Measurements from ENCODE around the gene LDLR.
"Not testable (repeated sequence)": the region's sequence is repeated elsewhere in the genome, so short reads cannot be mapped to it uniquely, and the experiment has no call there.

LDLR gene

DNA sequence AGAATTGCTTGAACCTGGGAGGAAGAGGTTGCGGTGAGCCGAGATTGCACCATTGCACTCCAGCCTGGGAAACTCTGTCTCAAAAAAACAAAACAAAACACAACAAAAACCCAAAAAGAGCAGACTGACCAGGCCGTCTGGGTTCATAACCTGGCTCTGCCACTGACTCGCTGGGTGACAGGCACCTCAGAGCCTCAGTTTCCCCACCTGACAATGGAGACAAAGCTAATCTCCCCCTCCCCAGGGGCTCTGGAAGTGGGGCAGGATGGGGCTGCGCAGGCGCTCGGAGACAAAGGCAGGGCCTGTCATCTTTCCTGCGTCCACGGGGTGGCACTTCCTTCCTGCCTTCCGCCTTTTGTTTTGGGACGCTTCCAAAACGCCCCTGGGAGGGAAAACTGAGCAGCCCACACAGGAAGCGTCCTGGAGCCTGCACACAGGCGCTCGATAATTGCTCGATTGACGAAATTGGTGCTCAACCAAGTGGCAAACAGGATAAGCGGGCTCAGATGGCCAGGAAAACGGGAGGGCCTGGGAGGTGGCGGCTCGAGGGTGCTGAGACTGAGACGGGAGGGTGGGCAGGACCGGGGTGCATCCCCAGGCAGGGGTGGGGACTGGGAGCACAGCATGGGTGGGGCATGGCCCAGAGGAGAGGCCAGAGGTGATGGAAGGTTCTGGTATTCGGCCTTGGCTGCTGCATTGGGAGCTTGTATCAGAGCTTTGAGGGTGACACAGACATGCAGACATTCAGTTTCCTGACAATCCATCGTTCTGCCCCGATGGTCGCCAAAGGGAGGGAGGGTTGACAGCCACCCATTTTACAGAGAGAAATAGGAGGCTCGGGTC is 48.5 kb downstream of the LDLR start:
- ATAC-seq = peak; percentile 53
- TF ChIP-seq TCF4 (CRISPR knock-in tag; IDR thresholded peaks at IDR 0.05; ENCODE audit: borderline replicate concordance) = no peak
- TF ChIP-seq, protein P1, sequence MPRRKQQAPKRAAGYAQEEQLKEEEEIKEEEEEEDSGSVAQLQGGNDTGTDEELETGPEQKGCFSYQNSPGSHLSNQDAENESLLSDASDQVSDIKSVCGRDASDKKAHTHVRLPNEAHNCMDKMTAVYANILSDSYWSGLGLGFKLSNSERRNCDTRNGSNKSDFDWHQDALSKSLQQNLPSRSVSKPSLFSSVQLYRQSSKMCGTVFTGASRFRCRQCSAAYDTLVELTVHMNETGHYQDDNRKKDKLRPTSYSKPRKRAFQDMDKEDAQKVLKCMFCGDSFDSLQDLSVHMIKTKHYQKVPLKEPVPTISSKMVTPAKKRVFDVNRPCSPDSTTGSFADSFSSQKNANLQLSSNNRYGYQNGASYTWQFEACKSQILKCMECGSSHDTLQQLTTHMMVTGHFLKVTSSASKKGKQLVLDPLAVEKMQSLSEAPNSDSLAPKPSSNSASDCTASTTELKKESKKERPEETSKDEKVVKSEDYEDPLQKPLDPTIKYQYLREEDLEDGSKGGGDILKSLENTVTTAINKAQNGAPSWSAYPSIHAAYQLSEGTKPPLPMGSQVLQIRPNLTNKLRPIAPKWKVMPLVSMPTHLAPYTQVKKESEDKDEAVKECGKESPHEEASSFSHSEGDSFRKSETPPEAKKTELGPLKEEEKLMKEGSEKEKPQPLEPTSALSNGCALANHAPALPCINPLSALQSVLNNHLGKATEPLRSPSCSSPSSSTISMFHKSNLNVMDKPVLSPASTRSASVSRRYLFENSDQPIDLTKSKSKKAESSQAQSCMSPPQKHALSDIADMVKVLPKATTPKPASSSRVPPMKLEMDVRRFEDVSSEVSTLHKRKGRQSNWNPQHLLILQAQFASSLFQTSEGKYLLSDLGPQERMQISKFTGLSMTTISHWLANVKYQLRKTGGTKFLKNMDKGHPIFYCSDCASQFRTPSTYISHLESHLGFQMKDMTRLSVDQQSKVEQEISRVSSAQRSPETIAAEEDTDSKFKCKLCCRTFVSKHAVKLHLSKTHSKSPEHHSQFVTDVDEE (CRISPR knock-in tag; IDR thresholded peaks at IDR 0.05) = no peak
- no peak for TF ChIP-seq ZNF8 (CRISPR knock-in tag; IDR thresholded peaks at IDR 0.05)
- no peak for TF ChIP-seq BACH2 (CRISPR knock-in tag; IDR thresholded peaks at IDR 0.05; ENCODE audit: borderline replicate concordance)
- no peak for TF ChIP-seq SNAI2 (CRISPR knock-in tag; IDR thresholded peaks at IDR 0.05)
- TF ChIP-seq TOX (CRISPR knock-in tag; IDR thresholded peaks at IDR 0.05; ENCODE audit: borderline replicate concordance) = no peak
- no peak for TF ChIP-seq CSDC2 (CRISPR knock-in tag; IDR thresholded peaks at IDR 0.05)
- TF ChIP-seq OSR1 (CRISPR knock-in tag; IDR thresholded peaks at IDR 0.05) = no peak
- no peak for TF ChIP-seq ISL1 (CRISPR knock-in tag; IDR thresholded peaks at IDR 0.05)
- TF ChIP-seq ARNTL (CRISPR knock-in tag; IDR thresholded peaks at IDR 0.05; ENCODE audit: borderline replicate concordance, low read depth) = no peak
- TF ChIP-seq, protein P2, sequence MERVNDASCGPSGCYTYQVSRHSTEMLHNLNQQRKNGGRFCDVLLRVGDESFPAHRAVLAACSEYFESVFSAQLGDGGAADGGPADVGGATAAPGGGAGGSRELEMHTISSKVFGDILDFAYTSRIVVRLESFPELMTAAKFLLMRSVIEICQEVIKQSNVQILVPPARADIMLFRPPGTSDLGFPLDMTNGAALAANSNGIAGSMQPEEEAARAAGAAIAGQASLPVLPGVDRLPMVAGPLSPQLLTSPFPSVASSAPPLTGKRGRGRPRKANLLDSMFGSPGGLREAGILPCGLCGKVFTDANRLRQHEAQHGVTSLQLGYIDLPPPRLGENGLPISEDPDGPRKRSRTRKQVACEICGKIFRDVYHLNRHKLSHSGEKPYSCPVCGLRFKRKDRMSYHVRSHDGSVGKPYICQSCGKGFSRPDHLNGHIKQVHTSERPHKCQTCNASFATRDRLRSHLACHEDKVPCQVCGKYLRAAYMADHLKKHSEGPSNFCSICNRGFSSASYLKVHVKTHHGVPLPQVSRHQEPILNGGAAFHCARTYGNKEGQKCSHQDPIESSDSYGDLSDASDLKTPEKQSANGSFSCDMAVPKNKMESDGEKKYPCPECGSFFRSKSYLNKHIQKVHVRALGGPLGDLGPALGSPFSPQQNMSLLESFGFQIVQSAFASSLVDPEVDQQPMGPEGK (CRISPR knock-in tag; IDR thresholded peaks at IDR 0.05; ENCODE audit: borderline replicate concordance) = no peak
- TF ChIP-seq ESRRG (CRISPR knock-in tag; IDR thresholded peaks at IDR 0.05) = no peak
- TF ChIP-seq, protein P3, sequence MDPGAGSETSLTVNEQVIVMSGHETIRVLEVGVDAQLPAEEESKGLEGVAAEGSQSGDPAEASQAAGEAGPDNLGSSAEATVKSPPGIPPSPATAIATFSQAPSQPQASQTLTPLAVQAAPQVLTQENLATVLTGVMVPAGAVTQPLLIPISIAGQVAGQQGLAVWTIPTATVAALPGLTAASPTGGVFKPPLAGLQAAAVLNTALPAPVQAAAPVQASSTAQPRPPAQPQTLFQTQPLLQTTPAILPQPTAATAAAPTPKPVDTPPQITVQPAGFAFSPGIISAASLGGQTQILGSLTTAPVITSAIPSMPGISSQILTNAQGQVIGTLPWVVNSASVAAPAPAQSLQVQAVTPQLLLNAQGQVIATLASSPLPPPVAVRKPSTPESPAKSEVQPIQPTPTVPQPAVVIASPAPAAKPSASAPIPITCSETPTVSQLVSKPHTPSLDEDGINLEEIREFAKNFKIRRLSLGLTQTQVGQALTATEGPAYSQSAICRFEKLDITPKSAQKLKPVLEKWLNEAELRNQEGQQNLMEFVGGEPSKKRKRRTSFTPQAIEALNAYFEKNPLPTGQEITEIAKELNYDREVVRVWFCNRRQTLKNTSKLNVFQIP (CRISPR knock-in tag; IDR thresholded peaks at IDR 0.05; ENCODE audit: borderline replicate concordance, low read depth) = no peak
- TF ChIP-seq GLIS3 (CRISPR knock-in tag; IDR thresholded peaks at IDR 0.05) = no peak
- TF ChIP-seq PPARA (CRISPR knock-in tag; IDR thresholded peaks at IDR 0.05; ENCODE audit: borderline replicate concordance) = no peak

DNA sequence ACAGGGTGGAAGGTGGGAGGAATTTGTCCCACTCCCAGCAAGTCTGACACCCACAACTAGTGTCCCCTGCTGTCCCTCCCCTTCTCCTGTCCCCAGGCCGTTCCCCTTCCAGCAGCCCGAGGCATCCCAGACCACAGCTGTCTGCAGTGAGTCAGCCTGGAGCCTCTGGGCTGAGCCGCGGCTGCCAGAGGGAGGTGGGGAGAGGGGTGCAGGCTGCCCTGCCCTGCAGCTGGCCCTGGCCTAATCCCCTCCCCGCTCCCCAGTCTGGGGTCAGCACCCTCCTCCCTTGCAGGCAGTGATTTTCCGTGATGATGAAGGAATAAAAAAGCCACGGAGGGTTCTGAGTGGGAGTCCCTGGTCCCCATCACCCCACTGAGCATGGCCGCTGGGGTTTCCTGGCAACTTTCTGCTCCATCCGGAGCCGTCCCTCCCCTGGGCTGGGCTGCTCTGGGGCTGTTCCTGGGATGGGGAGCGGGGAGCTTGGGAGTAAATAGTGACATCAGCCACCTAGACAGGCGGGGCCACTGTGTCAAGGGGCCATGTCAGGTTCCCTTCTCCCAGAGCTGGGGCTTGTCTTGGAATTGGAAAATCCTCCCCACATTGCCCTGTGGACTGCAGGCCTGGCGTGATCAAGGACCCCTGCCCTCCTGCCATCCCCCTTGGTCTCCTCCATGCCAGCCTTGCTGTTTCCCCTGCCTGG is 49.5 kb downstream of the LDLR start:
- ATAC-seq = peak; percentile 77
- TF ChIP-seq, protein P4, sequence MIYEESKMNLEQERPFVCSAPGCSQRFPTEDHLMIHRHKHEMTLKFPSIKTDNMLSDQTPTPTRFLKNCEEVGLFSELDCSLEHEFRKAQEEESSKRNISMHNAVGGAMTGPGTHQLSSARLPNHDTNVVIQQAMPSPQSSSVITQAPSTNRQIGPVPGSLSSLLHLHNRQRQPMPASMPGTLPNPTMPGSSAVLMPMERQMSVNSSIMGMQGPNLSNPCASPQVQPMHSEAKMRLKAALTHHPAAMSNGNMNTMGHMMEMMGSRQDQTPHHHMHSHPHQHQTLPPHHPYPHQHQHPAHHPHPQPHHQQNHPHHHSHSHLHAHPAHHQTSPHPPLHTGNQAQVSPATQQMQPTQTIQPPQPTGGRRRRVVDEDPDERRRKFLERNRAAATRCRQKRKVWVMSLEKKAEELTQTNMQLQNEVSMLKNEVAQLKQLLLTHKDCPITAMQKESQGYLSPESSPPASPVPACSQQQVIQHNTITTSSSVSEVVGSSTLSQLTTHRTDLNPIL (CRISPR knock-in tag; IDR thresholded peaks at IDR 0.05; ENCODE audit: low read depth) = no peak
- TF ChIP-seq, protein P1 (CRISPR knock-in tag; IDR thresholded peaks at IDR 0.05) = no peak
- TF ChIP-seq ESRRG (CRISPR knock-in tag; IDR thresholded peaks at IDR 0.05) (no peak), ISL1 (CRISPR knock-in tag; IDR thresholded peaks at IDR 0.05) (no peak), ZC3H10 (CRISPR knock-in tag; IDR thresholded peaks at IDR 0.05) (no peak), CSDC2 (CRISPR knock-in tag; IDR thresholded peaks at IDR 0.05) (no peak), TCF4 (CRISPR knock-in tag; IDR thresholded peaks at IDR 0.05; ENCODE audit: borderline replicate concordance) (no peak), BACH2 (CRISPR knock-in tag; IDR thresholded peaks at IDR 0.05; ENCODE audit: borderline replicate concordance) (no peak), TOX (CRISPR knock-in tag; IDR thresholded peaks at IDR 0.05; ENCODE audit: borderline replicate concordance) (no peak), RARB (CRISPR knock-in tag; IDR thresholded peaks at IDR 0.05) (no peak), ZNF70 (CRISPR knock-in tag; IDR thresholded peaks at IDR 0.05) (no peak)
- TF ChIP-seq, protein P2 (CRISPR knock-in tag; IDR thresholded peaks at IDR 0.05; ENCODE audit: borderline replicate concordance) = no peak

DNA sequence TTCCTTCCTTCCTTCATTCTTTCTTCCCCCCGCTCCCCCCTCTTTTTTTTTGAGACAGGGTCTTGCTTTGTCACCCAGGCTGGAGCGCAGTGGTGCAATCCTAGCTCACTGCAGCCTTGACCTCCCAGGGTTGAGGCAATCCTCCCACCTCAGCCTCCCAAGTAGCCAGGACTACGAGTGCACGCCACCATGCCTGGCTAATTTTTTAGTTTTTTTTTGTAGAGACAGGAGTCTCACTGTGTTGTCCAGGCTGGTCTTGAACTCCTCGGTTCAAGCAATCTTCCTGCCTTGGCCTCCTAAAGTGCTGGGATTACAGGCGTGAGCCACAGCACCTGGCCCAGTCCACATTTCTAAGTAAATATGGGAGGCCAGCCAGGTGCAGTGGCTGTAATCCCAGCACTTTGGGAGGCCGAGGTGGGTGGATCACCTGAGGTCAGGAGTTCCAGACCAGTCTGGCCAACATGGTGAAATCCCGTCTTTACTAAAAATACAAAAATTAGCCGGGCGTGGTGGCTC is 50.8 kb downstream of the LDLR start:
- ATAC-seq = not testable (repeated sequence)

Measured in SK-N-SH treated with all-trans-retinoic acid at 6 μM for 48 hours (cell line).